ENCODE results near the gene CARD10. TPM values are rescaled to one million over a fixed set of nuclear protein-coding genes. Genes with fewer than 3 reads are reported as not detected.
A peak's percentile ranks its signal among the peaks of the same experiment; 100 is the strongest.
"Not testable (repeated sequence)": the region's sequence is repeated elsewhere in the genome, so short reads cannot be mapped to it uniquely, and the experiment has no call there.

CARD10 gene
- total RNA-seq, 5 donors from 2014 or later (not counting 1 experiment from before 2014, with no cell fraction given), result 0.44 to 0.79 (median 0.52) TPM; not detected in 1

GRCh38 chr22:37542416-37542815, 23.2 kb upstream of the CARD10 start:
- not testable (repeated sequence) for H3K4me3 ChIP-seq (ENCODE audit: control insufficient read depth in 1 of 2, extremely low read depth in 1 of 2, low read length in 1 of 2); H3K27ac ChIP-seq (ENCODE audit: low read length); H3K27ac Mint-ChIP-seq; H3K9me3 ChIP-seq; DNase-seq; H3K9me3 Mint-ChIP-seq; H3K36me3 ChIP-seq (ENCODE audit: control insufficient read depth in 2 of 2, extremely low read depth in 1 of 2, insufficient read depth in 1 of 2, low read length in 1 of 2); H3K4me3 Mint-ChIP-seq; ATAC-seq (replicated peaks in 1 of 4); H3K36me3 Mint-ChIP-seq
- Histone ChIP-seq H3K27me3 (replicated peaks in 1 of 2; ENCODE audit: control insufficient read depth in 2 of 2, extremely low read depth in 1 of 2, insufficient read depth in 2 of 2, low read length in 1 of 2) (peaks cover 0 to 63% of the 10 kb centered on the region in 2 experiments), H3K4me1 (ENCODE audit: control insufficient read depth in 1 of 2, extremely low read depth in 1 of 2, insufficient read depth in 2 of 2, low read length in 2 of 2) (peaks cover 0 to 40% of the 10 kb centered on the region in 2 experiments)
- Mint-ChIP-seq H3K4me1 (peaks cover 24 to 40% (median 30%) of the 10 kb centered on the region in 3 donors), H3K27me3 (peaks cover 14 to 21% of the 10 kb centered on the region in 2 donors)
- POLR2A ChIA-PET, result interaction anchor here in 1 of 2 donors (0.6 kb wide), 1 partner anchor 306 kb away, joined by 4 read pairs; no protein-coding TSS in a partner anchor
- WGBS (ENCODE audit: insufficient coverage), result 100% methylated on average over 1 of the region's 4 CpGs
- CTCF ChIA-PET, result interaction anchor here (0.5 to 5.3 kb wide), 4 partner anchors 24 to 91 kb away, joined by 3 to 59 read pairs (median 6); no protein-coding TSS in a partner anchor

GRCh38 chr22:37539790-37540189, 20.6 kb upstream of the CARD10 start:
- not testable (repeated sequence) for ATAC-seq (replicated peaks in 1 of 4); H3K9me3 ChIP-seq; H3K36me3 Mint-ChIP-seq; H3K27ac Mint-ChIP-seq; H3K4me3 Mint-ChIP-seq; DNase-seq; H3K4me3 ChIP-seq (ENCODE audit: control insufficient read depth in 1 of 2, extremely low read depth in 1 of 2, low read length in 1 of 2); H3K27ac ChIP-seq (ENCODE audit: low read length); H3K36me3 ChIP-seq (ENCODE audit: control insufficient read depth in 2 of 2, extremely low read depth in 1 of 2, insufficient read depth in 1 of 2, low read length in 1 of 2); H3K9me3 Mint-ChIP-seq
- peaks cover 0 to 26% of the 10 kb centered on the region in 2 experiments for H3K4me1 ChIP-seq (ENCODE audit: control insufficient read depth in 1 of 2, extremely low read depth in 1 of 2, insufficient read depth in 2 of 2, low read length in 2 of 2)
- POLR2A ChIA-PET, result interaction anchor here in 1 of 2 donors (0.6 kb wide), 1 partner anchor 29 kb away, joined by 4 read pairs; no protein-coding TSS in a partner anchor
- CTCF ChIA-PET, result interaction anchor here (0.6 to 5.3 kb wide), 8 partner anchors 20 to 797 kb away, joined by 3 to 59 read pairs (median 5); partner anchors contain the start of gene CDC42EP1 (in 1 of the 2)
- peaks cover 14 to 21% of the 10 kb centered on the region in 2 donors for H3K27me3 Mint-ChIP-seq
- H3K27me3 ChIP-seq (replicated peaks in 1 of 2; ENCODE audit: control insufficient read depth in 2 of 2, extremely low read depth in 1 of 2, insufficient read depth in 2 of 2, low read length in 1 of 2), result peaks cover 0 to 46% of the 10 kb centered on the region in 2 experiments
- WGBS (ENCODE audit: insufficient coverage), result 95% methylated on average over 5 of the region's 6 CpGs
- H3K4me1 Mint-ChIP-seq, result peaks cover 16 to 34% (median 23%) of the 10 kb centered on the region in 3 donors

DNA sequence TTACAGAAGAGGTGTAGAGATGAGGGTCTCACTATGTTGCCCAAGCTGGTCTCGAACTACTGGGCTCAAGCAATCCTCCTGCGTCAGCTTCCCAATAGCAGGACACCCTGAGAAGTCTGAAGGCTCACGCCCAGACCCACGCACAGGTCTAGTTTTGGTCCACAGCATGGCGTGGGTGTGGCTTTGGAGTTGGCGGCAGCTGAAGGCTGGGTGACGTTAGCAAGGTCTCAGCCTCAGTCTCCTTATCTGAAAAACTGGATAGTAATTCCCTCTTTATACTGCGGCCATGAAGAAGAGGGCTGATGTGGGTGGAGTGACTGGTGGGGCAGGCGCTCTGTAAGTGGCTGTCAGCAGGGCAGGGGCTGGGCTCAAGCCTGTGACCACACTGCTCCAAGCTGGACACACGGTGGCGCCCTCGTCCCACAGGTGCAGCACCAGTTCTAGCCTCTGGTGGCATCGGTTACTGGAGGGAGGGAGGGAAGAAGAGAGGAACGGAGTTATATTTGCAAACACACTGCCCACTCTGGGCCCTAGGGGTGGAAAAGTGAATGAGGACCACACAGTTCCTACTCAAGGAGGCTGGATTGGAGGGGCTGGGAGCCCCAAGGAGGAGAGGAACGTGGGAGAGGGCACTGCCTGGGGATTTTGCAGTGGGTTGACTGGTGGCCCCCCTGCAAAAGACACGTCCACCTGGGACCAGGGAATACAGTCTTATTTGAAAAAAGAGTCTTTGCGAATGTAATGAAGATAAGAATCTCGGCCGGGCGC, 19.6 kb upstream of the CARD10 start:
- H3K36me3 Mint-ChIP-seq, result no peaks in the 10 kb centered on the region
- ATAC-seq (replicated peaks in 1 of 4) (peak; percentile 99 to 100 (median 100)), DNase-seq (peak; percentile 75 to 93 (median 85))
- peaks cover 14 to 25% of the 10 kb centered on the region in 2 donors for H3K27me3 Mint-ChIP-seq
- WGBS (ENCODE audit: insufficient coverage), result 23% methylated on average over 13 of the region's 20 CpGs
- Histone ChIP-seq H3K27me3 (replicated peaks in 1 of 2; ENCODE audit: control insufficient read depth in 2 of 2, extremely low read depth in 1 of 2, insufficient read depth in 2 of 2, low read length in 1 of 2) (peaks cover 0 to 37% of the 10 kb centered on the region in 2 experiments), H3K27ac (ENCODE audit: low read length) (no peak overlapping the region), H3K4me1 (ENCODE audit: control insufficient read depth in 1 of 2, extremely low read depth in 1 of 2, insufficient read depth in 2 of 2, low read length in 2 of 2) (peaks cover 0 to 24% of the 10 kb centered on the region in 2 experiments), H3K9me3 (no peaks in the 10 kb centered on the region), H3K36me3 (ENCODE audit: control insufficient read depth in 2 of 2, extremely low read depth in 1 of 2, insufficient read depth in 1 of 2, low read length in 1 of 2) (no peaks in the 10 kb centered on the region), H3K4me3 (ENCODE audit: control insufficient read depth in 1 of 2, extremely low read depth in 1 of 2, low read length in 1 of 2) (no peak overlapping the region)
- ChIA-PET POLR2A (no interaction called here), CTCF (interaction anchor here (0.6 to 5.3 kb wide), 7 partner anchors 21 to 54 kb away, joined by 3 to 59 read pairs (median 7); partner anchors contain the start of gene CDC42EP1 (in 1 of the 2))
- no peaks in the 10 kb centered on the region for H3K9me3 Mint-ChIP-seq
- peak overlapping the region in 1 of 2 donors; percentile 69 for H3K27ac Mint-ChIP-seq
- peak overlapping the region in 1 of 3 donors; percentile 63 for H3K4me3 Mint-ChIP-seq
- H3K4me1 Mint-ChIP-seq, result peaks cover 16 to 39% (median 30%) of the 10 kb centered on the region in 3 donors

DNA sequence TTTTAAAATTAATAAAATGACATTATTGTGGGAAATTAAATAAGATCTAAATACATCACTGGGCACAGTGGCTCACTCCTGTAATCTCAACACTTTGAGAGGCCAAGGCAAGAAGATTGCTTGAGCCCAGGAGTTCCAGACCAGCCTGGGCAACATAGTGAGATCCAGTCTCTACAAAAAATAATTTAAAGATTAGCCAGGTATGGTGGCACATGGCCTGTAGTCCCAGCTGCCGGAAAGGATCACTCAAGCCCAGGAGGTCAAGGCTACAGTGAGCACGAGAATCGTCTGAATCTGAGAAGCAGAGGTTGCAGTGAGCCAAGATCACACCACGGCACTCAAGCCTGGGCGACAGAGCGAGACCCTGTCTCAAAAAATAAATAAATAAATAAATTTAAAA, 15.9 kb upstream of the CARD10 start:
- H3K27ac Mint-ChIP-seq, result no peak overlapping the region
- ATAC-seq (replicated peaks in 1 of 4) (no peak), DNase-seq (no peak)
- H3K36me3 Mint-ChIP-seq, result no peaks in the 10 kb centered on the region
- H3K4me3 Mint-ChIP-seq, result no peak overlapping the region
- no peak overlapping the region for H3K27ac ChIP-seq (ENCODE audit: low read length)
- H3K27me3 Mint-ChIP-seq, result peaks cover 9 to 18% of the 10 kb centered on the region in 2 donors
- POLR2A ChIA-PET, result no interaction called here
- peaks cover 0 to 14% of the 10 kb centered on the region in 2 experiments for H3K4me1 ChIP-seq (ENCODE audit: control insufficient read depth in 1 of 2, extremely low read depth in 1 of 2, insufficient read depth in 2 of 2, low read length in 2 of 2)
- H3K4me1 Mint-ChIP-seq, result peaks cover 11 to 28% (median 24%) of the 10 kb centered on the region in 3 donors
- no peaks in the 10 kb centered on the region for H3K36me3 ChIP-seq (ENCODE audit: control insufficient read depth in 2 of 2, extremely low read depth in 1 of 2, insufficient read depth in 1 of 2, low read length in 1 of 2)
- H3K9me3 Mint-ChIP-seq, result no peaks in the 10 kb centered on the region
- H3K4me3 ChIP-seq (ENCODE audit: control insufficient read depth in 1 of 2, extremely low read depth in 1 of 2, low read length in 1 of 2), result no peak overlapping the region
- WGBS (ENCODE audit: insufficient coverage), result 100% methylated on average over 1 of the region's 6 CpGs
- H3K27me3 ChIP-seq (replicated peaks in 1 of 2; ENCODE audit: control insufficient read depth in 2 of 2, extremely low read depth in 1 of 2, insufficient read depth in 2 of 2, low read length in 1 of 2), result peaks cover 0 to 17% of the 10 kb centered on the region in 2 experiments
- CTCF ChIA-PET, result no interaction called here
- no peaks in the 10 kb centered on the region for H3K9me3 ChIP-seq

GRCh38 chr22:37534445-37534844, 15.2 kb upstream of the CARD10 start:
- WGBS (ENCODE audit: insufficient coverage), result no CpG with 5 or more reads among the region's 3 CpGs
- Histone ChIP-seq H3K27ac (ENCODE audit: low read length) (no peak overlapping the region), H3K9me3 (no peaks in the 10 kb centered on the region), H3K4me1 (ENCODE audit: control insufficient read depth in 1 of 2, extremely low read depth in 1 of 2, insufficient read depth in 2 of 2, low read length in 2 of 2) (peaks cover 0 to 18% of the 10 kb centered on the region in 2 experiments), H3K27me3 (replicated peaks in 1 of 2; ENCODE audit: control insufficient read depth in 2 of 2, extremely low read depth in 1 of 2, insufficient read depth in 2 of 2, low read length in 1 of 2) (peaks cover 0 to 15% of the 10 kb centered on the region in 2 experiments), H3K4me3 (ENCODE audit: control insufficient read depth in 1 of 2, extremely low read depth in 1 of 2, low read length in 1 of 2) (no peak overlapping the region), H3K36me3 (ENCODE audit: control insufficient read depth in 2 of 2, extremely low read depth in 1 of 2, insufficient read depth in 1 of 2, low read length in 1 of 2) (no peaks in the 10 kb centered on the region)
- Mint-ChIP-seq H3K27ac (no peak overlapping the region), H3K4me3 (no peak overlapping the region), H3K36me3 (no peaks in the 10 kb centered on the region), H3K27me3 (peaks cover 8 to 14% of the 10 kb centered on the region in 2 donors), H3K4me1 (peaks cover 18 to 33% (median 29%) of the 10 kb centered on the region in 3 donors), H3K9me3 (no peaks in the 10 kb centered on the region)
- DNase-seq (no peak), ATAC-seq (replicated peaks in 1 of 4) (no peak)
- POLR2A ChIA-PET, result no interaction called here
- CTCF ChIA-PET, result no interaction called here

- no peak overlapping the region for H3K4me3 Mint-ChIP-seq
- peak in 2 of 4 experiments; percentile 34 to 37 for ATAC-seq (replicated peaks in 1 of 4)
- peaks cover 6 to 12% of the 10 kb centered on the region in 2 donors for H3K27me3 Mint-ChIP-seq
- POLR2A ChIA-PET, result no interaction called here
- no peak for DNase-seq
- peak overlapping the region in 1 of 2 donors; percentile 28 for H3K27ac Mint-ChIP-seq
- Histone ChIP-seq H3K36me3 (ENCODE audit: control insufficient read depth in 2 of 2, extremely low read depth in 1 of 2, insufficient read depth in 1 of 2, low read length in 1 of 2) (no peaks in the 10 kb centered on the region), H3K27ac (ENCODE audit: low read length) (no peak overlapping the region), H3K4me3 (ENCODE audit: control insufficient read depth in 1 of 2, extremely low read depth in 1 of 2, low read length in 1 of 2) (no peak overlapping the region), H3K27me3 (replicated peaks in 1 of 2; ENCODE audit: control insufficient read depth in 2 of 2, extremely low read depth in 1 of 2, insufficient read depth in 2 of 2, low read length in 1 of 2) (peaks cover 0 to 12% of the 10 kb centered on the region in 2 experiments), H3K9me3 (no peaks in the 10 kb centered on the region), H3K4me1 (ENCODE audit: control insufficient read depth in 1 of 2, extremely low read depth in 1 of 2, insufficient read depth in 2 of 2, low read length in 2 of 2) (peaks cover 0 to 13% of the 10 kb centered on the region in 2 experiments)
- H3K4me1 Mint-ChIP-seq, result peaks cover 17 to 30% (median 26%) of the 10 kb centered on the region in 3 donors
- no peaks in the 10 kb centered on the region for H3K36me3 Mint-ChIP-seq
- CTCF ChIA-PET, result interaction anchor here in 1 of 2 donors (0.6 kb wide), 1 partner anchor 754 kb away, joined by 3 read pairs; no protein-coding TSS in a partner anchor
- no CpG with 5 or more reads among the region's 9 CpGs for WGBS (ENCODE audit: insufficient coverage)
- H3K9me3 Mint-ChIP-seq, result no peaks in the 10 kb centered on the region
Measured at GRCh38 chr22:37533995-37534394, 14.8 kb upstream of the CARD10 start.

Measured in T-cell (primary cell).